Tibial nerve (tissue), 4 donors: Measurements from ENCODE around the gene CBX6.
A peak's percentile ranks its signal among the peaks of the same experiment; 100 is the strongest.

Experiments used
- CTCF ChIP-seq, 5 experiments: fragments of 200-600 bp in 3 of 5; fragments of 450-650 bp in 2 of 5; sonication (generic) in 3 of 5; IDR thresholded peaks; one replicate each; pipeline ENCODE4 v1.5.1; 2016 to 2019; ENCODE audit warnings: antibody characterized with exemption in 5 of 5, mild to moderate bottlenecking in 3 of 5, moderate library complexity in 2 of 5
- EP300 ChIP-seq, 2 donors: sonication (generic); formaldehyde crosslinking; IDR thresholded peaks; one replicate each; pipeline ENCODE4 v1.6.1; 2017; ENCODE audit warnings: antibody characterized with exemption in 2 of 2, mild to moderate bottlenecking in 1 of 2
- POLR2A ChIP-seq, 2 donors: fragments of 450-650 bp; IDR thresholded peaks; one replicate each; pipeline ENCODE4 v1.6.1; 2017; ENCODE audit warnings: antibody characterized with exemption in 2 of 2, mild to moderate bottlenecking in 2 of 2, moderate library complexity in 2 of 2

GRCh38 chr22:38872831-38873248 lies 824 bp upstream of the CBX6 start:
- no peak for TF ChIP-seq CTCF (IDR thresholded peaks at IDR 0.05)
- TF ChIP-seq POLR2A (IDR thresholded peaks at IDR 0.05): no peak
- peak in 1 of 2 donors; percentile 6 for TF ChIP-seq EP300 (IDR thresholded peaks at IDR 0.05)
